ENCODE data around the gene SETDB2.

DNA sequence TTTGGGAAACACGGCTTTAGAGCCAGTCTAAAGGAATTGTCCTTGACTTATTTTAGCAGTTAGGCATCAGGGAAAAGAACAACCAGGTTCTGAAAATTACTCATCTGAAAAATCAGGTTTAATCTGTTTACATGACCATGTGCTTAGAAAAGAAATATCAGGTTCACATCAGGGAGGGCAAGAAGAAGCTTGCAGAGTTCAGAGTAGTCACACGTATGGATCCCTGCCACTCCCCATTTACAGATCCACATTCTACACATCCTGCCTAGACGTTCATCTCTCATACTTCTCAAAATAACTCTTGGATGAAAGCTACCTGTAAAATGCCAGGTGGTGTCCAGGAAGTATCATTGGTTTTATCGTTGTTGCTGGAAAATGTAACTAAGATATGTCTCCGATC lies 37.7 kb downstream of the SETDB2 start:
- TF ChIP-seq CTCF (IDR thresholded peaks at IDR 0.05): no peak
- TF ChIP-seq POLR2A (IDR thresholded peaks at IDR 0.05): no peak
